Endothelial cell of hepatic sinusoid (primary cell): Measurements from ENCODE around the gene OXTR.

Experiments
- in situ Hi-C: cut with HindIII; loops from 2 replicates; pipeline ENCODE4 v1.10.0; 2017; ENCODE audit warnings: low sequenced_read_pairs

Gene OXTR

GRCh38 chr3:8769088-8769822, at the start of gene OXTR:
Gene OXTR, minus strand, starts transcription at chr3:8769613. Its CDS starts 1,426 bp downstream, at chr3:8768187.
- in situ Hi-C loops: no loop called here

GRCh38 chr3:8817486-8817885, 48.1 kb upstream of the OXTR start:
- in situ Hi-C loops: no loop called here

- in situ Hi-C loops: no loop called here
These were observed 46.7 kb upstream of the OXTR start for GRCh38 chr3:8816106-8816505.

GRCh38 chr3:8813411-8813810, 44.0 kb upstream of the OXTR start:
- in situ Hi-C loops: no loop called here

- in situ Hi-C loops: no loop called here
These were observed 41.1 kb upstream of the OXTR start for GRCh38 chr3:8810561-8810960.

GRCh38 chr3:8805774-8806173, 36.4 kb upstream of the OXTR start:
- in situ Hi-C loops: no loop called here

- in situ Hi-C loops: no loop called here
These were observed 32.8 kb upstream of the OXTR start for GRCh38 chr3:8802256-8802655.

- in situ Hi-C loops: no loop called here
These were observed 30.6 kb upstream of the OXTR start for GRCh38 chr3:8800016-8800415.

- in situ Hi-C loops: no loop called here
These were observed 24.8 kb upstream of the OXTR start for GRCh38 chr3:8794247-8794646.

- in situ Hi-C loops: no loop called here
These were observed 23.8 kb upstream of the OXTR start for GRCh38 chr3:8793242-8793641.

GRCh38 chr3:8790529-8790928, 21.1 kb upstream of the OXTR start:
- in situ Hi-C loops: no loop called here

- in situ Hi-C loops: no loop called here
These were observed 15.4 kb upstream of the OXTR start for GRCh38 chr3:8784676-8785435.

- in situ Hi-C loops: no loop called here
These were observed 10.9 kb upstream of the OXTR start for GRCh38 chr3:8780279-8780678.

- in situ Hi-C loops: no loop called here
These were observed 9.1 kb upstream of the OXTR start for GRCh38 chr3:8778475-8778874.

GRCh38 chr3:8777978-8778267, 8.5 kb upstream of the OXTR start:
- in situ Hi-C loops: no loop called here

GRCh38 chr3:8777201-8777977, 8.0 kb upstream of the OXTR start:
- in situ Hi-C loops: no loop called here

- in situ Hi-C loops: no loop called here
These were observed 7.0 kb upstream of the OXTR start for GRCh38 chr3:8776406-8776805.

GRCh38 chr3:8775602-8776001, 6.2 kb upstream of the OXTR start:
- in situ Hi-C loops: no loop called here

- in situ Hi-C loops: no loop called here
These were observed 5.8 kb upstream of the OXTR start for GRCh38 chr3:8775181-8775580.

GRCh38 chr3:8773941-8774542, 4.6 kb upstream of the OXTR start:
- in situ Hi-C loops: no loop called here

GRCh38 chr3:8768364-8769087, 887 bp downstream of the OXTR start:
- in situ Hi-C loops: no loop called here
